Left renal cortex interstitium (tissue), 4 donors: ENCODE data around the gene SMYD5. TPM values are rescaled to one million over a fixed set of nuclear protein-coding genes. Genes with fewer than 3 reads are reported as not detected.
A peak's percentile ranks its signal among the peaks of the same experiment; 100 is the strongest.
"Not testable (repeated sequence)": the region's sequence is repeated elsewhere in the genome, so short reads cannot be mapped to it uniquely, and the experiment has no call there.

Experiments used
- DNase-seq, 4 donors: peaks; one replicate each; pipeline ENCODE4 v3.0.0-alpha.2; 2013; ENCODE audit warnings: low read depth in 4 of 4, low spot score in 2 of 4, missing footprints in 1 of 4
- polyA plus RNA-seq, 4 donors: library from polyadenylated mRNA; unstranded; fragments of 120-200 nt; gene quantifications; one replicate each; pipeline ENCODE4 v1.2.1, GENCODE V29; 2013; ENCODE audit not compliant: insufficient read length in 4 of 4

SMYD5 gene
- 10 to 100 TPM; 34.1 to 43.2 (median 38.2) TPM for polyA plus RNA-seq

DNA sequence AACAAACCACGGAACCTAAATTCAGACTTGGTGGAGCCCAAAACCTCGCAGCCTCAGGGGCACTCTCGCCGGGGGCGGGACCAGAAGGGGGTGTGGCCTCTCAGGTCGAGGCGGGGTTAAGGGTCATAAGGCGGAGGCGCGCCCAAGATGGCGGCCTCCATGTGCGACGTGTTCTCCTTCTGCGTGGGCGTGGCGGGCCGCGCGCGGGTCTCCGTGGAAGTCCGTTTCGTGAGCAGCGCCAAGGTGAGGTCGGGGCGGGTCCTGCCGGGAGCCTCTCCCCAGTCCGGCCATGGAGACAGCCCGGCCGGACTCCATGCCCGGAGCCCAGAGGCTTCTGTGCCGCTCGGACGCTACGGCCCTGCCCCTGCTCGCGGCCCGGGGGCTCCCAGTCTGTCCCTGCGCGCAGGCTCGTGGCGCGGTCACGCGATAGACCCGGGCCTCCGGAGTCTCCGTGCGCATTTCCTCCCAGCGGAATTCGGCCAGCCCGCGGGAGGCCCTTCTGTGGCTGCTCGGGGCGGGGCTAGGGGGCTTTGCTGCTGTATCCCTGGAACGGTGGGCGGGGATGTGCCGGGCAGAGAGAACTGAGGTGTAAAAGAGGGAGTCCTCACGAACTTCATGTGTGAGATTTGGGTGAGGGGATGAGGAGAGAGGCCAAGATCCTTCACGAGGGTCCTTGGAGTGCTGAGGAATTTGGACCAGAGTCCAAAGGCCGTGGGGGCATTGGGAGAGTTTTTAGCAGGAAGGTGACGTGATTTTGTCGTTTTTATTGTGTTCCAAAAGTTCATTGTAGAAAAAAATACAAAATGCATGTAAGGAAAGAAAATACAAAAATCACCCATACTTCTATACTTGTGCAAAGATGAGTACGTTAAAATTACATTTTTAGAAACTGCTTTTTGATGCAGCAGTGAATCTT is at the start of gene SMYD5:
SMYD5 (plus strand) TSS at position 126 of the 916 bp plus-strand sequence; CDS start at position 148, 22 bp downstream.
- DNase-seq = peak; percentile 48 to 78 (median 75)

DNA sequence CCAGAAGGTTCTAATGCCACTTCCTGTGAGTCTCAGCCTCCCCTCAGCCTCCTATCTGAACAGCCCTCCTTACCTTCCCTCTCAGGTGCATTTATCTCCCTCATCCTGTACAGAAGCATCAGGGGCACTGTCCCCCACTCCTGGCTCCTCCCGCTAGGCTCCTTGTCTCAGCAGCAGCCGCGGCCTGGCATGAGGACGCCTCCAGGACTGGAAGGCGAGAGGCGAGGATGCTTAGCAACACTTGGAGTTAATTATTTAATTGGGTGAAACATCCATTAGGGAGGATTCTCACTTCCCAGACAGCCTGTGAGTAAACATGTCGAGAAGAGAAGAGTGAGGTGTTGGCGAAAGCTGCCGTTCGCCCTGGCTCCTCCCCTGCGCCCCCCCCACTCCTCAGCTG is 48.1 kb upstream of the SMYD5 start:
- DNase-seq = not testable (repeated sequence)

DNA sequence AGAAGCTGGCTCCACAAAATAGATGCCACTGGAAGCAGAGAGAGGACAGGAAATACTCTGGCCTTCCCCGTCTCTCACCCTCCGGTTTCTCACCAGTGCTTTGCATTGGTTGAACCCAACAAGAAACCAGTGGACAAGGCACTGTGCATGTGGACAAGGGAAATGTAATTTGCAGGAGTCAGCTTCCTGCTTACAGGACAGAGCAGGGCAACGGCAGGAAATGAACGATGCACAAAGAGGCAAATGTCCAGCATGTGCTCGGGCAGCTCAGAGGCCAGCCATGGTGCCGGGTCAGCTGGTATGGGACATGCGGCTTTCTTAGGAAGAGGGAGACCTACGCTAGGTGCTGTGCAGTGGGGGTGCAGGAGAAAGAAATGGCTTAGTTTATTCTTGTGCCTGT is 47.2 kb upstream of the SMYD5 start:
- not testable (repeated sequence) for DNase-seq

DNA sequence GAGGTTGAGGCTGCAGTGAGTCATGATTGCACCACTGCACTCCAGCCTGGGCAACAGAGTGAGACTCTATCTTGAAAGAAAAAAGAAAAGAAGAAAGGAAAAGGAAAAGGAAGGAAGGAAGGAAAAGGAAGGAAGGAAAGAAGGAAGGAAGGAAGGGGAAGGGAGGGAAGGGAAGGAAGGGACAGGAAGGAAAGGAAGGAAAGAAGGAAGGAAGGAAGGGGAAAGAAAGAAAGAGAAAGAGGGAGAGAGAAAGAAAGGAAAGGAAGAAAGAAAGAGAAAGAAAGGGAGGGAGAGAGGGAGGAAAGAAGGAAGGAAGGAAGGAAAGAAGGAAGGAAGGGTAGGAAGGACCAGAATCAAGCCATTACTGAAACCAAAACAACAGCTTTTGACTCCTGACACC is 45.7 kb upstream of the SMYD5 start:
- not testable (repeated sequence) for DNase-seq

DNA sequence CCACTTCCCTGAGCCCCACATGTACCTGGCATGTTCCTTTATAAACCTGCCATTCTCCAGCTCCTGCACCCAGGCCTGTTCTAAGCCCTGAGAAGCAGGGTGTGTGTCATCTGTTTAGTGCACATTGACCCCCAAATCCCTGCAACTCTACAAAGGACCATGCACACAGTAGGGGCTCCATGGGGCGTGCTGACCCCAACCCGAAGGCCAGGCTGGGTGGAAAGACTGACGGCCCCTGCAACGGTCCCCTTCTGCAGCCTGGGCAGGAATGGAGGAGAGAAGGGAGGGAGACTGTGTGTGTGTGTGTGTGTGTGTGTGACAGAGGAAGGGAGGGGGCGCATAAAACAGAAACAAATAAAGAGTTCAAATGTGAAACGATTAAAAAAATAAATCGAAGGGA is 43.7 kb upstream of the SMYD5 start:
- not testable (repeated sequence) for DNase-seq

DNA sequence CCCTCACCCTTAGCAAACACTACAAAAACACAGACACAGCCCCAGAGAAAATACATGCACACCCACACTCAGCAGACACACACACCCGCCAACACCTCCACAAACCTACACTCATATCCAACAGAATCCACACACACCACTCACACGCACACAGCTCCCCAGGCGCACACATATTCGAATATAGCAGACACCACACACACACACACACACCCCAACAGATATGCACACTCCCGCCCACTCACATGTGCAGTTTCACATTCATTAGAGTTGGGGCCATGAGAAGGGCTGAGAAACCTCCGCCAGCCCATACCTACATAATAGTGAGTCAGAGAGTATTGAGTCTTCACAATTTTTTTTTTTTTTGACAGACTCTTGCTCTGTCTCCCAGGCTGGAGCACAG is 41.1 kb upstream of the SMYD5 start:
- DNase-seq = no peak

DNA sequence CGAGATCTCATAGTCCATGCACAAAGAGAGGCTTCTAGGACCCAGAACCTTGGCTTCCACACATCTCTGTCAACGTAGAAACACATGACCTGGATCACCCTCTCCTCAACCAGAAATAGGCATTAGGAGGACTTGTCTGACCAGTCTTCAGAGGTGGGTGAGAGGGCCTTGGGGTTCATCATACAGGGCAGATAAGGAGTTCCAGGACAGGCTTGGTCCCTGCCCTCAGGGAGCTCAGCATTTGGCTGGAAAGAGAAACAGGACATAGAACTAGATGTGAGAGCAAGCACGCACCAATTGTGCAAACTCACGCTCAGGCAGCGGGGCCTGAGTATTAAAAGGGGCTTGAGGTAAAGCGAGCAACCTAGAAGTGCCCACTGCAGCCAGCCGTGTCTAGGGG is 40.3 kb upstream of the SMYD5 start:
- DNase-seq = no peak

DNA sequence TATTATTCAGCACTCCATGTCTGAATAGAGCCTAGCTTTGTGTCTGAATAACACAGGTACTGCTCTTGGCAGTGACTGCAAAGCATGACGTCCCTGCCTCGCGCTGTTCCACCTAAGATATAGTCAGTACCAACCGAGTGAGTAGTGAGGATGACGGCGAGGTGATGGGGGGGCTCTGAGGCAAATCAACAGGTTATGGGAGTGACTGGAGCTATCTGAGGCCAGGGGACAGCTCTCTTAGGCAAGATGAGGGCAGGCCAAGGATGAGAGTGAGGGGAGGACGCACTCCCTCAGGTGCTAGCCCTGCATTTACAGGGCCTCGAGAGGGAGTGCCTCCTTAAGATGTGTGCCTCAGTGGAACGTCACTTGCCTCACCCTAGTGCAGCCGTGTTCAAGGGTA is 39.8 kb upstream of the SMYD5 start:
- DNase-seq = no peak

DNA sequence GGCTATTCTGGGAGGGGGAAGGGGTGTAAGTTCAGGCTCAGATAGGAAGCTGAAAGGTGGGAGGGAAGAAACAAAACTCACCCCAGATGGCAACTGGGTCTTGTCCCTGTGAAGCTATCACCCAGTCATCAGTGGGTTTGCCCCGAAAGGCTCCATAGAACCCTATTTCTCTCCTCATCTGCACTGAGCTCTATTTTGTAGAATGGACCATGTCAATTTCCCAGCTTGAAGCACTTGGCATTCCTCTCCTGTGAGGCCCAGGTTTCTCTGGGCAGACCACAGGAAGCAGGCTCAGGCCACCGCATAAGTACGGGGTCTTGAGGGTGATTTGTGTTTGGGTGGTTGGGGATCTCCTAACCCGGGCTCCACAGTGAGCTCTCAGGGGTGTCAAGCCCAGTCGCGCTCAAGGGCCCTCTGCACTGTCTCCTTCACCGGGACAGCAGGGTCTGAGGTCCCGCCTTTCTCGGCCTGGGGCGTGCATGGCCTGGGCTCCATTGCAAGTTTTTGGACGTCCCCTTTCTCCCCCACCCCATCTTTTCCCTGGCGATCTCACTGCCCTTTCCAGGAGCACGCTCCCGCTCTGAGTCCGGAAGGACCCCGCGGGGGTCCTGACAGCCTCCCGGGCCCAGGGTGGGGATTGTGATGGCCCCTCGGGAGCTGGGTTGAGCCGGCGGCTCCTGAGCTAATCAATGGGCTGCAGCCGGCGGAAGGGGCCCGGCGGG is 38.9 kb upstream of the SMYD5 start:
- DNase-seq = no peak

DNA sequence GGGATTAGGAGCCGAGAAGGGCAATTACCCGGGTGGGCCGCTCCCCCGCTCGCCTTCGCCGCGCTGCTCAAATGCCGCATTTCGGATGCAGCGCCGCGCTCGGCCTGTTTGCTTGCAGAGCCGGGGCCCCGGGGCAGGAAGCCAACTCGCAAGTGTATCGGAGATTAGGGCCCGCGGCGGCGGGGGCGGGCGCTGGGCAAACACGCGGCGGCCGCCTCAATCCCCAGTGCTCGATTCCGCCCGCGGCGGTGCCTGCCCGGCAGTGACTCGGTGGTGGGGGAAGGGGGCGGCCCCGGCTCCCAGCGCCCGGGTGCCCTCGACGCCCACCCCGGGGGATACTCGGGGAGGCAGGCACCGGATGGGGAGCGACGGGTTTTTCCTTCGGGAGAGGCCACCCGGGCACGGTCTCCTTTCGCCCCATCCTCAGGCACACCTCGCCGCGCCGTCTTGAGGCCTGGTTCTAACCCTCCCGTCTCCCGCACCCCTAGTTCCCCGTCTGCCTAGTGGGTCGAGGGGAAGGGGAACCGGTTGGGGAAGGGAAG is 38.3 kb upstream of the SMYD5 start:
- no peak for DNase-seq

DNA sequence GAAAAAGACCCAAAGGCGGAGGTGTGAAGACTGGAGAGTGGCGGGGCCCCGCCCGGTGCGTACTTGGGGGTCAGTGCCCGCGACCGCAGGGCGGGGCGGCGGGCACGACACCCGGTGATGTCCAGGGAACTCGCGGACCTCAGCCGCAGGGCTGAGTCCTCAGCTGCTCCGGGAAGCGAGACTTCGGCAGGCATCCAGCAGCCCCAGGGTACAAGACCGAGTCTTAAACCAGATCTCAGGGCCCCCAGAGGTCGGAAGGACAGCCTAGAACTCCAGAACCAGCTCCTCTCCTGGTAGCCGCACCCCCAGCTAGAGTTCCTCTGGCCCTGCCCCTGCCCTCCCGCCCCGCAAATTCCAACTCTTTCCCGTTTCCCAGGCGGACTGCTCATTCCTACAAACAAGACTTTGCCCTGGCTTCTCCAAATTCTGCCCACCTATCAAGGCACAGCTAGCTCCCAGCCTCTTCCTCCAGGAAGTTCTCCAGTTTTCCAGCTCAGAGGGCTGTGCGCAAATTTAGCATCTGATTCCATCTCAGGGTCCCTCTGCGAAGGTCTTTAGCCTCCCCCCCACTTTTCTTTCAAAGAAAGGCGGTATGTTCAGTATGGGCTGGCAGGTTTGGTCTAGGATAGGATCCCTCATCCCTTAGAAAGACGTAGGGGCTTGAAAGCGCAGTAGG is 37.7 kb upstream of the SMYD5 start:
- no peak for DNase-seq

DNA sequence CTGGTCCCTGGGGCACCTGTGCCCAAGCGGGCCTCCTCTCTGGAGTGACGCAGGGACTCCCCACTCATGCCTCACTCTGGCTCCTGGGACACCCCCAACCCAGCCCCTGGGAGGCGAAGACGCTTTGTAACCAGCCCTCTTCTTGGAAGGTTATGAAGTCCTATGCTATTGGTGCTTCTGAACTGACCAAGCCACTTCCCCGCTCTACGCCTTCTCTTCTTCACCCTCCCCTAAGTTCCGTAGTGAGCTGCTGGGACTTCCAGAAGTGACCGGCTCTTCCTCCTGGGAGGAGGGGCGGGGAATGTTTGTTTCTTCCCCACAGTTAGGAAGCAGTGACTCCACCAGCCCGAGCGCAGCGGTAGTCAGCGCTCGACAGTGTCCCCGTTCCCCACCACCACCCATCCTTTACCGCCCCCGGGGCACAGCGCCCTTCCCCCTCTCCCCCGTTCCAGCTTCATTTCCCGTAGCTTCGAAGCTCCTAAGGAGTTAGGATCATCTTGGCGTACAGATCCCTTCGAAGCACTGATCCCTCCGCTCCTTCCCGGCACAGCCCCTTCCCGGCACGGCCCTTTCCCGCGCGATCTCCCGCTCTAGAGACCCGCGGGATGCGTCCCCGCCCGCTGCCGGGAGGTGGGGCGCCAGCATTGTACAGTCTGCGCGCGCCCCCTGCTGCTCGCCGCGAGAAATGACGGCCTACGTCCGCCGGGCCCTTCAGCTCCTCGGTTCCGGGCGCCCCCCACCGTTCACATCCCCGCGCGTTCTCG is 37.0 kb upstream of the SMYD5 start:
- DNase-seq = peak in 2 of 4 donors; percentile 75 to 81

DNA sequence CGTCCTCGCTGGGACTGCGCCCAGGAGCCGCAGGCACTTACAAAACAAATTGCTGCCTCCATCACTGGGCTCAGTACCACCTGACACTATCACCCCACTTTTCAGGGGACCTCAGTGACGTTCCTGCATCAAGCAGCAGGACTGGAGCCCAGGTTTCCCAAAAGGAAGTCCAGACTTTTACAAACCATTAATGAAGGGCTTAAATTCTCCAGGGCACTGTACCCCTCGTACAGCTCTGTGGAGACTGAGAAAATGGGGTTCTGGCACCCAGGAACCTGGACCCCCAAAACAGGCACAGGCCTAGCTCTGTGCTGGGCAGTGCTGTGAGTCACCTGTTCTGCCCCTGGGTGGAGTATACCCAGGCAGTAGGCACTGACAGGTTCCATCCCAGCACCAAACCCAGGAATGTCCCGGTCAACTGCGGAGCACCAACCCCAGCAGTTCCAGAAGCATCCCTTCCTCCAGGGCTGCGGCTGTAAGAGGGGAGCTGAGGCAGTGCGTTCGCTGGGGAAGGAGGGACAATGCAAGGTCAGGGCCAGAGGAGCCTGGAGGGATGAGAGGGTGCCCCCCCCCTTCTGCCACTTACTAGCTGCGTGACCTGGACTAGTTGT is 36.3 kb upstream of the SMYD5 start:
- DNase-seq = no peak

DNA sequence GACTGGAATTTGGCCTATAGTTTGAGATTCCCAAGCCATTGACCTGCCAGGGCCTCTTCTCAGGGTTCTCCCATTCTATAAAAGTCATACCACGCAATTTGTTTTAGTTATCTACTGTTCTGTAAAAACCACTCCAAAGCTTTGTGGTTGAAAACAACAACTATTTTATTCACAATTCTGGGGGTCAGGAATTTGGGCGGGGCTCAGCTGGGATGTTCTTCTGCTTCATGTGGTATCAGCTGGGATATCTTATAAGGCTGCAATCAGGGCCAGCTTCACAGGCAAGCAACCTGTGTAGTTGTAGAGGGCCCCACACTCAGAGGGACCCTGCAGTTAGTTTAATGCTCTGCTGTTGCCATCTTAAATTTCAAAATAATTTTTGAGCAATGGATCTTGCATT is 28.1 kb upstream of the SMYD5 start:
- no peak for DNase-seq

DNA sequence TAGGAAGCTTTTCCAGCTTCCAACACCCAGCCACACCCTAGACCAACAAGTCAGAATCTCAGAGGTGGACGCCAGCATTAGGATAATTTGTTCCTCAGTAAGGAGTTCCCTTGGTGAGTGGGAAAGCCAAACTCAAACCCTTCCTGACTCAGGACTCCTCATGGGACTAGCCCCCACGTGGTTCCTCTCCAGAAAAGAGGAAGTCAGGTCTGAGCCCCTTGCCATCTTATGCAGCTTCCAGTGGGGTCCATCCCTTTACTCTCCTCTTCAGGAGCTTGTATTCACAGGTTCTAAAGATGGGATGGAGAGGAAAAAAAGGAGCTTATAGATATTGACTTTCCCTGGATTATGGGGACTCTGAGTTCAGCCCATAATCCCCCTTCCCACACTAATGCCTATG is 26.5 kb upstream of the SMYD5 start:
- no peak for DNase-seq

DNA sequence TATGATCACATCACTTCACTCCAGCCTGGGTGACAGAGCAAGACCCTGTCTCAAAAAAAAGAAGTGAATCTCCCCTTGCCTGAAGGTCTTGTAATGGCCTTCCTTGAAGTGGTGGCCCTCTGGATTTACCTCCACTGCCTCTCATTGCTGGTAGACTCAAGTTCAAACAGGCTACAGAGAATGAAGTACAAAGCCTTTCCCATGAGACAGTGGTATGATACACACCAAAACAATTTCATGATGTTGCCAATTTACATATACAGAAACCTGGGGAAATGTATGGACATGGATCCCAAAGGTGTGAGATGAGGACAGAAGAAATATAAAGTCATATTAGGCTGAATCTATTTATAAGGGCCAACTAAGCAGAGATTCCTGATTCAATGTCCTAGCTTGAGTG is 16.5 kb upstream of the SMYD5 start:
- DNase-seq = no peak

DNA sequence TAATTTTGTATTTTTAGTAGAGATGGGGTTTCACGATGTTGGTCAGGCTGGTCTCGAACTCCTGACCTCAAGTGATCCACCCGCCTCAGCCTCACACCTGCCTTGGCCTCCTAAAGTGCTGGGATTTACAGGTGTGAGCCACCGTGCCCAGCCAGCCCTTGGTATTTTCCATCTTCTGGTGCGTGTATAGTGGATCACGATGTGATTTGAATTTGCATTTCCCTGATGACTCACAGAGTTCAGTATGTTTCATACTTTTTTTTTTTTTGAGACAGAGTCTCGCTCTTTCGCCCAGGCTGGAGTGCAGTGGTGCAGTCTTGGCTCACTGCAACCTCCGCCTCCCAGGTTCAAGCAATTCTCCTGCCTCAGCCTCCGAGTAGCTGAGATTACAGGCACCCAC is 13.8 kb upstream of the SMYD5 start:
- not testable (repeated sequence) for DNase-seq

DNA sequence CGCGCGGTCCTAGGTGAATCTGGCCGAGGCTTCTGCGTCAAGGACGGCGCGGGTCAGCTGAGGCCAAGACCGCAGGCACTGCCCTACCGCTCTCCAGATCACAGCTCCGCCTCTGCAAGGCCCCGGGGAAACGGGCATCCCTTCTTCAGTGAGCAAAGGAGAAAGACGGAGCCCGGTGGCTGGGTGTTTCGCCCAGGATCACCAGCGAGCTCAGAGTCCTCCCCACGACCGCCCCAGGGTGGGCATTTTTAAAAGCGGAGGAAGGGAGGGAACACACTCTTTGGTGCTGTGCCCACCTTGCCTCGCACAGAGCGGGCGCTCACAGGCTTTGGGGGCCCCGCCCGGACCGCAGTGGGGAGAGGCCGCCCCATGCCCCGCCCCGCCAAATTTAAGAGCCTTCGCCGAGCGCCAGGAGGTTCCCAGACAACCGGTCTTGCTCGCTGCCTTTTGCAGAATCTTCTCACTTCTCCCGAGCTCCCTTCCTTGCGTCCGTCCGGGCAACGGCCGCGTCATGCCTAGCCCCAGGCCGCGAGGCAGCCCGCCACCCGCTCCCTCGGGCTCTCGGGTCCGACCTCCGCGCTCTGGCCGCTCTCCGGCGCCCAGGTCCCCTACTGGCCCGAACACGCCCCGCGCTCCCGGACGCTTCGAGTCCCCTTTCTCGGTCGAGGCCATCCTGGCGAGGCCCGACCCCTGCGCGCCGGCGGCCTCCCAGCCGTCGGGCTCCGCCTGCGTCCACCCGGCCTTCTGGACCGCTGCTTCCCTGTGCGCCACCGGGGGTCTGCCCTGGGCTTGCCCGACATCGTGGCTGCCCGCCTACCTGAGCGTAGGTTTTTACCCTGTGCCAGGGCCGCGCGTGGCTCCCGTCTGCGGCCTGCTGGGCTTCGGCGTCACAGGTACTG is 11.6 kb upstream of the SMYD5 start, which contains the start of gene NOTO:
NOTO (plus strand) TSS at position 419 of the 899 bp plus-strand sequence; CDS start at position 512, 93 bp downstream.
- no peak for DNase-seq
